SU-DHL-6 (cell line): ENCODE data around the gene CLEC4D.

Experiments used
- H2AFZ ChIP-seq: fragments of 200-600 bp; sonication (generic); 2 replicates; pipeline ENCODE4 v1.6.1; 2014; ENCODE audit warnings: low read depth, mild to moderate bottlenecking, moderate library complexity, mixed read lengths, antibody characterized with exemption, low read length; ENCODE audit not compliant: severe bottlenecking
- H3F3A ChIP-seq: fragments of 200-600 bp; shearing (Covaris generic); 2 replicates; pipeline ENCODE4 v1.6.0; 2016; ENCODE audit warnings: antibody characterized with exemption, mild to moderate bottlenecking; ENCODE audit not compliant: insufficient read depth
- H3K27ac ChIP-seq: fragments of 200-600 bp; sonication (generic); 2 replicates; pipeline ENCODE4 v1.5.1; 2016; ENCODE audit warnings: low read depth, mild to moderate bottlenecking, low read length, moderate library complexity, mixed read lengths
- H3K27me3 ChIP-seq: fragments of 200-600 bp; sonication (generic), shearing (Covaris generic); 2 replicates; pipeline ENCODE4 v1.6.0; 2014; ENCODE audit warnings: mild to moderate bottlenecking, low read length
- H3K36me3 ChIP-seq: fragments of 200-600 bp; sonication (generic); 2 replicates; pipeline ENCODE4 v1.6.1; 2014; ENCODE audit warnings: mild to moderate bottlenecking, low read length, mixed read lengths
- H3K4me2 ChIP-seq: fragments of 300-600, 200-600 bp; shearing (Covaris generic), sonication (generic); 2 replicates; pipeline ENCODE4 v1.6.0; 2014; ENCODE audit warnings: low read length, low read depth, mild to moderate bottlenecking; ENCODE audit not compliant: poor library complexity, severe bottlenecking
- H3K4me3 ChIP-seq: fragments of 200-600 bp; sonication (generic); 2 replicates; pipeline ENCODE4 v1.5.1; 2014; ENCODE audit warnings: antibody characterized with exemption, low read length, mild to moderate bottlenecking, mixed read lengths; ENCODE audit not compliant: insufficient read depth, poor library complexity, severe bottlenecking
- H3K79me2 ChIP-seq: fragments of 200-600 bp; sonication (generic); 2 replicates; pipeline ENCODE4 v1.6.1; 2014; ENCODE audit warnings: mild to moderate bottlenecking, low read length, moderate library complexity; ENCODE audit not compliant: insufficient read depth
- H3K9ac ChIP-seq: fragments of 200-600 bp; sonication (generic); 2 replicates; pipeline ENCODE4 v1.7.0; 2014; ENCODE audit warnings: mild to moderate bottlenecking, low read length
- H3K9me2 ChIP-seq: fragments of 200-600 bp; sonication (generic); replicated peaks from 2 replicates; pipeline ENCODE4 v1.6.1; 2014; ENCODE audit warnings: low read length; ENCODE audit not compliant: insufficient read depth
- H3K9me3 ChIP-seq: fragments of 200-600 bp; sonication (generic); 2 replicates; pipeline ENCODE4 v1.6.1; 2014; ENCODE audit warnings: low read length, mixed read lengths; ENCODE audit not compliant: insufficient read depth
- H4K20me1 ChIP-seq: fragments of 200-600 bp; sonication (generic); 2 replicates; pipeline ENCODE4 v1.6.1; 2014; ENCODE audit warnings: low read depth, mild to moderate bottlenecking, antibody characterized with exemption, low read length, moderate library complexity, mixed read lengths
- CTCF ChIP-seq: fragments of 200-600 bp; sonication (generic); IDR thresholded peaks from one replicate; pipeline ENCODE4 v1.5.1; 2017; ENCODE audit warnings: antibody characterized with exemption, mild to moderate bottlenecking, low read length, moderate library complexity; ENCODE audit not compliant: insufficient read depth, poor library complexity, severe bottlenecking
- EZH2phosphoT487 ChIP-seq: fragments of 200-600 bp; sonication (generic), shearing (Covaris generic); conservative IDR thresholded peaks from 2 replicates; pipeline ENCODE4 v1.6.1; 2018; ENCODE audit warnings: mild to moderate bottlenecking, antibody characterized with exemption, low read length, moderate library complexity, mixed read lengths

Gene CLEC4D

DNA sequence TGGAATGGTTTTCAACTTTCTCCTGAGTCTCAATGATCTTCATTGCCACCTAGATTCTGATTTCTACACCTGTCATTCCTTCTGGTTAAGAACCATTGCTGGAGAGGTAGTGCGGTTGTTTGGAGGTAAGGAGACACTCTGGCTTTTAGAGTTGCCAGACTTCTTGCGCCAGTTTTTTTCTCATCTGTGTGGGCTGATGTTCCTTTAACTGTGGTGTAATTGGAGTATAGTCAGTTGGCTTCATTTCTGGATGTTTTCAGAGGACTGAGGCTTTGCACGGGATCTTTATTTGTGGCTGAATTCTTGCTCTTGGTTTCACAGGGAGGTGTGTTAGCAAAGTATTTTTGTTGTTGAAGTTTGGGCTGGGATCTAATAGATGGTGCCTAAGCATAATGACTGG lies 5.7 kb upstream of the CLEC4D start:
- TF ChIP-seq CTCF (no peak), EZH2phosphoT487 (no peak)
- H3K9me2 ChIP-seq: no peaks in the 10 kb centered on the region
- no peaks in the 10 kb centered on the region for H3F3A ChIP-seq
- H3K9ac ChIP-seq: no peak overlapping the region
- no peaks in the 10 kb centered on the region for H3K9me3 ChIP-seq
- H2AFZ ChIP-seq: no peak overlapping the region
- H3K27me3 ChIP-seq: no peaks in the 10 kb centered on the region
- H3K79me2 ChIP-seq: no peaks in the 10 kb centered on the region
- no peak overlapping the region for H3K4me2 ChIP-seq
- H3K36me3 ChIP-seq: no peaks in the 10 kb centered on the region
- no peaks in the 10 kb centered on the region for H4K20me1 ChIP-seq
- no peak overlapping the region for H3K27ac ChIP-seq
- no peak overlapping the region for H3K4me3 ChIP-seq

DNA sequence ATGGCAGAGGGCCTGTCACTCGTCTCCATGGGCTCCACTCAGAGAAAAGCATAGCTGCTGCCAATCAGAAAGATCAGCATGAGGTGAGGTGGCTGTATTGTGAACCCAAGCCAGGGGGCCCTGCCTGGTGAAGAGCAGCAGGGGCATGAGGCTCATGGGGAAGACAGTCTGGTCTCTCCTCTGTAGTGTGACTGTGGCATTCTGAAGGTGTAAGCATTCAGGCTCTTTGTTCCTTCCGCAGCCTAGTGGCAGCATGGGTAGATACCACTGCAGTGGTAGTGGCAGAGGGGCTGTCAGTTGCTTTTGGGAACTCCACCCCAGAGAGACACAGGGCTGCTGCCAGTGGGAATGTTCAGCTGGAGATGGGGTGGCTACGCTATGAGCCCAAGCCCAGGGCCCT lies 5.1 kb upstream of the CLEC4D start:
- Histone ChIP-seq H3F3A (no peaks in the 10 kb centered on the region), H2AFZ (no peak overlapping the region), H3K9me3 (no peaks in the 10 kb centered on the region), H3K4me2 (no peak overlapping the region), H4K20me1 (no peaks in the 10 kb centered on the region), H3K27ac (no peak overlapping the region), H3K9ac (no peak overlapping the region), H3K79me2 (no peaks in the 10 kb centered on the region), H3K4me3 (no peak overlapping the region), H3K27me3 (no peaks in the 10 kb centered on the region), H3K9me2 (no peaks in the 10 kb centered on the region), H3K36me3 (no peaks in the 10 kb centered on the region)
- no peak for TF ChIP-seq EZH2phosphoT487
- TF ChIP-seq CTCF: no peak

DNA sequence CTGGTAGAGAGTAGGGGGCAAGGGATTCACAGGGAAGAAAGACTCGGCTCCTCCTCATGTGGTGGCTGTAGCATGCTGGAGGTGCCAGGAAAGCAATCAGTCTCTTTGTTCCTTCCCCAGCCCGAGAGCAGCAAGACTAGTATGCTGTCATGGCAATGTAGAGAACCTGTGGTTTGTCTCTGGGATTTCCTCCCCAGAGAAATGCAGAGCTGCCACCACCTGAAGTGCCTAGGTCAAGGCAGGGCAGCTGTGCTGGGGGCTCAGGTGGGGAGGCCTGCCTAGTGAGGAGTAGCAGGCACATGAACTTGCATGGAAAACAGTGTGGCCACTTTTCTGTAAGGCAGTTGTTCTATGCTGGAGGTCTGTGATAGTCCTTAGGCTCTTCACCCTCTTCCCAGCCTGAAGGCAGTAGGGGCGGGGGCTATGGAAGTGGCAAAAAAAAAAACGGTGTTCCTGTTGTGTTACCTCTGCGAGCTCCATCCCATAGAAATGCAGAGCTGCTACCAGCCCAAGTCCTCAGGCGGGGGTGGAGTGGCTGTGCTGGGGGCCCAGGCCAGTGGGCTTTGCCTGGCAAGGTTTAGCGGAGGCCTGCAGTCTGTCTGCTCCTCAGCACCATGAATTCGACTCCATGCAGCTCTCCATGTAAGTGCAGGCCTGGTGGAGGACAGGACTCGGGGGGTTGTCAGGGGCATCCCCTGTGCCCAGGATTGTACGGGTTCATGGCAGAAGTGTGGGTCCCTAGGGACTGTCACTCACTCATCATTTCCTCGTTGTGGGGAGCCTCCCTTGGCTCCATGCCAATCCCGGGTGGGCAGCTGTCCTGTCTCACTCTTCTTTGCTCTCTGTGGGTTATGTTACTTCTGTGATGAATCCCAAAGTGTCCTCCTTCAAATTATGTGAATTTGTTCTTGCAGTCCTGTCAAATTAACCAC lies 4.1 kb upstream of the CLEC4D start:
- Histone ChIP-seq H3K9me2 (no peaks in the 10 kb centered on the region), H3K27ac (no peak overlapping the region), H4K20me1 (no peaks in the 10 kb centered on the region), H3K27me3 (no peaks in the 10 kb centered on the region), H2AFZ (no peak overlapping the region), H3K4me2 (no peak overlapping the region), H3K9ac (no peak overlapping the region), H3K9me3 (no peaks in the 10 kb centered on the region), H3K36me3 (no peaks in the 10 kb centered on the region), H3F3A (no peaks in the 10 kb centered on the region), H3K4me3 (no peak overlapping the region), H3K79me2 (no peaks in the 10 kb centered on the region)
- TF ChIP-seq CTCF (no peak), EZH2phosphoT487 (no peak)
